ENCODE measurements around the gene CCDC197.
A peak's percentile ranks its signal among the peaks of the same experiment; 100 is the strongest.

GRCh38 chr14:93970585-93970964 is 26.5 kb upstream of the CCDC197 start:
- TF ChIP-seq, protein P1, sequence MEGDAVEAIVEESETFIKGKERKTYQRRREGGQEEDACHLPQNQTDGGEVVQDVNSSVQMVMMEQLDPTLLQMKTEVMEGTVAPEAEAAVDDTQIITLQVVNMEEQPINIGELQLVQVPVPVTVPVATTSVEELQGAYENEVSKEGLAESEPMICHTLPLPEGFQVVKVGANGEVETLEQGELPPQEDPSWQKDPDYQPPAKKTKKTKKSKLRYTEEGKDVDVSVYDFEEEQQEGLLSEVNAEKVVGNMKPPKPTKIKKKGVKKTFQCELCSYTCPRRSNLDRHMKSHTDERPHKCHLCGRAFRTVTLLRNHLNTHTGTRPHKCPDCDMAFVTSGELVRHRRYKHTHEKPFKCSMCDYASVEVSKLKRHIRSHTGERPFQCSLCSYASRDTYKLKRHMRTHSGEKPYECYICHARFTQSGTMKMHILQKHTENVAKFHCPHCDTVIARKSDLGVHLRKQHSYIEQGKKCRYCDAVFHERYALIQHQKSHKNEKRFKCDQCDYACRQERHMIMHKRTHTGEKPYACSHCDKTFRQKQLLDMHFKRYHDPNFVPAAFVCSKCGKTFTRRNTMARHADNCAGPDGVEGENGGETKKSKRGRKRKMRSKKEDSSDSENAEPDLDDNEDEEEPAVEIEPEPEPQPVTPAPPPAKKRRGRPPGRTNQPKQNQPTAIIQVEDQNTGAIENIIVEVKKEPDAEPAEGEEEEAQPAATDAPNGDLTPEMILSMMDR (conservative IDR thresholded peaks at IDR 0.05) = peak; percentile 32; the same call in 1 of the 2 replicates
- TF ChIP-seq EZH2 (IDR thresholded peaks at IDR 0.05; ENCODE audit: low read depth) = no peak
